Measurements from ENCODE around the gene FAM120A. TPM values are rescaled to one million over a fixed set of nuclear protein-coding genes. Genes with fewer than 3 reads are reported as not detected.

Gene FAM120A
- total RNA-seq, 1 experiment from 2014 or later, result 57.1 TPM

- DNase-seq (ENCODE audit: low read depth), result no peak
These were observed 127.4 kb downstream of the FAM120A start for GRCh38 chr9:93578844-93579243.

DNA sequence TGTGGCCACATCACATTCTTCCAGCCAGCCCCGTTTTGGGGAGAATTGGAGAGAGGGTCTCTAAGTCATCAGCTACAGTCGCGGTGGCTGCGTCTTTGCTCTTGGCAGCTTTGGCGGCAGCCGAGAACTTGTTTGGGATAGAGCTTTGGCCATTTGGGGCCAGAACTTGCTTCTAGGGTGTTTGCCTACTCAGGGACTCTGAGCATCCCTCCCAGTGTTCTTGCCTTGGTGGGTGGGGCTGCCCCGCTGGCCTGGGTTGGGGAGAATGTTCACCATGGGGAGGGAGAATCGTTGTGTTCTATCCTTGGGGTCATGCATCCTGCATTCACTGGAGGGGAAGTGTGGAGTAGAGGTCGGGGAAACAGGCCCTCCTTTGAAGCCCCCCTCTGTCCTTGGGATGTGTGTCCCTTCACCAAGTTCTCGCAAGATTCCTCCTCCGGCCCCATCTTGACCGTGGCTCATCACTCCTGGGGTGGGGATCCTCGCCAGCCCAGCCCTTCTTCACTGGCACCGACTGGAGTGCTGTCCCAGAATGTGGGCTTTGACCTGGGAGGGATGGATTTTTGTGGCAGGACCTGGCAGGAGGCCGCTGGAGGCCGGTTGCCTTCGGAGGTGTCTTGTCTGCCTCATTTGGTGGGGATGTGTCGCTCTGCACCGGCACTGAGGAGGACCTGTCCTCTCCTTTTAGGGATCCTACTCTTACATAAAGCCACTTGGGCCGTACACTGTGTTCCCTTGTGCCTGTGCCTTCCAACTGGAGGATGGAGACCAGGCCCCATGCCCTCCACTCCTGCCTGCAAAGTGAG, 128.4 kb downstream of the FAM120A start:
- no peak for DNase-seq (ENCODE audit: low read depth)

DNA sequence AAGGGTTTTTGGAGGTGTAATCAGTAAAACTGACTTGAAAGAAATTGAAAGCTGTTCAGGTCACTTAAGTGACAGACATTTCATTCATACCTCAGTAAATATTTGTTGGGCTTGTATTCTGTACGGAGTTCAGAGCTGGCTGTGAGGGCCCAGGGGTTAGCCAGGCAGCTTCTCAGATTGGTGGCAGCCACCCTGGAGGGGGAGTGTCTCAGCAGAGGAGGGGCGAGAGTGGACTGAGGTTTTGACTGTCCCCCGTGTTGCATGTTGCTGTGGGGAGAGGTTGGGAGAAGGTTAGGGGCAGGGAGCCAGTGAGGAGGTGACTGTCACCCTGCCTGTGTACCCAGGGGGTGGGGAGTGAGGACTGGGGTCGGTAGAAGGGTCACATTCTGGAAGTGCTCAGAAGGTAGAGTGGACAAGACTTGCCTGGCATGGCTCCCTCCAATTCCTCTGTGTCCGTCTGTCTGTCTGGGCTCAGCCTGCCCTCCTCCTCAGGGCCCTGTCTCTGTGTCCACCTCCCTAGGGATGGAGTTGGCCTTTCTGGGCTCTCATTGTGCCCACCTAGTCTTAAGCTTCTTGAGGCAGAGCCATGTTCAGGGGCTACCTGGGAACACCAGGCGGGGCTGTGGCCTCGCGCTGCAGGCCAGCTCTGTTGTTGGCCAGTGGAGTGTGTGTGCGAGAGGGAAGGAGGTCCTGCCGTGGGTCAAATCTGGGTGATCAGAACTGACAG, 129.3 kb downstream of the FAM120A start:
- DNase-seq (ENCODE audit: low read depth), result no peak

DNA sequence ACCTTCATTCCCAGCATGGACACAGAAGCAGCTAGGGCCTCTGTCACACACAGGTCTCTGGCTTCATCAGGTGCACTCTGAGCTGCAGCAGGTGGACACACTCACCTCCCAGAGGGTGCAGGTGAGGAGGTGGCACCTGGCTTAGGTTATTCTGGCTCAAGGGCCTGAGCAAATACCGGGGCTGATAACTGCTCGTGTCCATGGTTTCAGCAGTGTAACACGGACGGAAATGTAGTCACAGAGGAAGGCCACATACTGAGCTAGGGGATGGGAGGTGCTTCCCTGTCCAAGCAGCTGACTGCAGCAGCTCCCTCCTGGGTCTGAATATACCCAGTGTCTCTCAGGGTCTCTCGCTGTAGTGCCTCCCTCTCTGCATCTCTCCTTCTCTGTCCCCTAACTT, 130.6 kb downstream of the FAM120A start:
- no peak for DNase-seq (ENCODE audit: low read depth)

- DNase-seq (ENCODE audit: low read depth), result no peak
These were observed 131.1 kb downstream of the FAM120A start for GRCh38 chr9:93582550-93582949.

DNA sequence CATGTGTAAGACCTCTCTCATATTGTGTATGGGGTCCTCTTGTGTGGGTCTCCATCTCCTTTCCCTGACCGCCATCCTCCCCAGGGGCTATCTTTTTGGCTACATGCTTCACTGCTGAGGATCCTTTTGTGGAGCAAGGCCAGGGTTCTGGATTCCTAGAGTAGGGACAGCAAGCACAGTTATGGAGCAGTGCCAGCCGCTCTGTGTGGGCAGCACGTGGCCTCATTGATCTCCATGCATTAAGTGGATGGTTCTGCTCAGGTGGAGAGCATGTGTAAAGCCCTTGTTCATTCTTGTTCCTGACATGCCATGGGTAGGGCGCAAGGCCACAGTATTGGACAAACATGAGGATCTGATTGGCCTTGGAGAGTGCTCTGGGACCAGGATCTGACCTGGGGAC, 133.8 kb downstream of the FAM120A start:
- no peak for DNase-seq (ENCODE audit: low read depth)

- no peak for DNase-seq (ENCODE audit: low read depth)
These were observed 134.2 kb downstream of the FAM120A start for GRCh38 chr9:93585695-93586094.

DNA sequence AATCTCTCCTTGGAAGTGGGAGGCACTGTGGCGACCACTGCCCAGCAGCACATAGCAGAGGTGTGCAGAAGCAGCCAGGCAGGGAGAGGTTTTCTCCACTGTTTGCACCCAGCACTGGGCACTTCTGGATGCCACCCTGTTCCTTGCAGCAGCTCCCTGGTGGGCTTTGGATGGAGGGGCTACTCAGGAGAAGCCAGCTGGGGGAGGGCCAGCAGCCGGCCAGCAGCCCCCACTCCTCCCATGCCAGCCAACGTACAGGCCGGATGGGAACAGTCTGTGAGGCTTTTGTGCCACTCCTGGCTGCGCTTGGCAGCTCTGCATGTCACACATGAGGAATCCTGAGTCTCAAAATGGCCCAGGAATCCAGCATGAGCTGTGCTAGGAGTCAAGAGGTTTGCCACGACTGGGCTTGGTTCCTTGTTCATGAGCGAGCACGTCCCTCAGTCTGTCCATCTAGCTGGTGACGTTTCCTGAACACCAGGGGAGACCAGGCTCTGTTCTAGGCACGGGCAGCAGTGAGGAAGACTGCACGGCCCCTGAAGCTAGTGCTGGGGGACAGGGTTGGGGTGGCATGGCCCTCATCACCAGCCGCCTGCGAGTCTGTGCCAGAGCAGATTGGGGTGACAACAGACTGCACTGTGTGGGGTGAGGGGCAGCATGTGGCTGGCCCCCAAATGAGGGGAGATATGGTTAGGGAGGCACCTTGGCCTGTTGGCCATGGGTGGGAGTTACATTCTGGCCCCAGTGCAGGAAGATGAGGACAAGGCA, 135.0 kb downstream of the FAM120A start:
- DNase-seq (ENCODE audit: low read depth), result no peak

DNA sequence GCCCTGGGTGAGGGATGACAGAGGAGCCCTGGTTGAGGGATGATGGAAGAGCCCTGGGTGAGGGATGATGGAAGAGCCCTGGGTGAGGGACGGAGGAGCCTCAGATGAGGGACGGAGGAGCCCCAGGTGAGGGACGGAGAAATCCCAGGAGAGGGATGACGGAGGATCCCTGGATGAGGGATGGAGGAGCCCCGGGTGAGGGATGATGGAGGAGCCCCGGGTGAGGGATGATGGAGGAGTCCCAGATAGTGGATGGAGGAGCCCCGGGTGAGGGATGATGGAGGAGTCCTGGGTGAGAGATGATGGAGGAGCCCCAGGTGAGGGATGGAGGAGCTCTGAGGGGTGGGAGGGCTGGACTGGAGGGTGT, 135.8 kb downstream of the FAM120A start:
- no peak for DNase-seq (ENCODE audit: low read depth)

DNA sequence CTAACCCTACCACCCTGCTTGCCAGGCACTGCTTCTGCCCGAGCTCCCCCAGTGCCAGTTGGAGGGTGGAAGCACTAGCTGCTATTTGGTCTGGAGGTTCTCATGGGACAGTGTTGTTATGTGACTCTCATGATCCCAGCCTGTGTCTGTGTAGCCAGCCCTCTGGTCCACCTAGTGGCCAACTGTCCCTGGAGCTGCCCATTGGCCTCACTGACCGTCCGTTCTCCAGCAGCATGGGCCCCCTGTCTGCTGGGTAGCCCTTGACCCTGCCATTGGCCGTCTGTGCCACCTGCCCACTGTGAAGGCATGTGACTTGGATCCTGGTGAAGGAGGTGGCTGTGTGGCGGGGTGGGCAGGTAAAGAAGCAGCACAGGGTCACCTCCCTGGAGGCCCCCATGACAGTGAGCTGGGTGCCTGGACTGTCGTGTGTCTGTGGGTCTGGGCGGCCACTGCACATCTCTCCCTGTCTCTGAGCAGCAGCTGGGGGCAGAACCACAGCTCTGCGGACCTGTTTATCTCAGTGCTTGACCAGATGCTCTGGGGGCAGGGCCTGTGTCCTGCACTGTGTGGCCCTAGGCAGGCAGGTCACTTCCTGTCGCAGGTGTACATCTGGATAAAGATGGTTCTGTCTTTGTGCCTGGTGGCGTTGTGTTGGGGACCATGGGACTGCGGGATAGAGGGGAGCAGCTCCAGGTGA, 136.3 kb downstream of the FAM120A start:
- DNase-seq (ENCODE audit: low read depth), result no peak

- no peak for DNase-seq (ENCODE audit: low read depth)
These were observed 137.4 kb downstream of the FAM120A start for GRCh38 chr9:93588641-93589609.

- DNase-seq (ENCODE audit: low read depth), result no peak
These were observed 138.2 kb downstream of the FAM120A start for GRCh38 chr9:93589688-93590087.

- DNase-seq (ENCODE audit: low read depth), result no peak
These were observed 139.2 kb downstream of the FAM120A start for GRCh38 chr9:93590609-93591234.

- no peak for DNase-seq (ENCODE audit: low read depth)
These were observed 140.0 kb downstream of the FAM120A start for GRCh38 chr9:93591301-93592007.

DNA sequence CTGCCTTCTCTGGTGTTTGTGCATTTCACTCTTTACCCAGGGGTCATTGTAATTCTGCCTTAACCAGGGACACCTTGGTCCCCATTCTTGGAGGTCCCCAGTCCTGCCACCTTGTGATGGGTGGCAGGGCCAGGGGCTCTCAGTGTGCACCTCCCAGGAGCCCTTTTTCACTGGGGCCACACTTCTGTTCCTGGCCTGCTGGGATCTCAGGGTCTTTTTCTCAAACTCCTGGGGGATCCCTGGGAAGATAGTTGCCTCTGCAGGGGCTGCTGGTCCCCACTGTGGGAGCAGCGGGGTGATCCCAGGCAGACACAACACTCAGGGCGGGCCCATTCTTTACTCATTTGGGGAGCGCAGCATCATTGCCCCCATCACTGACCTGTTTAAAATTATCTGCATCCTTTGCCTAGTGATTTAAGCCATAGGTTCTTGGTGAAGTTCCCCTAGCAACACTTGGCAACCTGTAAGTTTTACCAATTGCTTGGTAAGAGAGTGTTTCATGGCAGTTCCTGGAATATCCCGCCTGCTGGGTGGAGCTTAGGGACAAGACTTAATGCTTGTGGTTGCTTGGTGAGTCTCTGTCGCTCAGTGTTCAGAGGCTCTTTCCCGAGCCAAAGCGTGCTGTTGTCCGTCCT, 140.6 kb downstream of the FAM120A start:
- DNase-seq (ENCODE audit: low read depth), result no peak

DNA sequence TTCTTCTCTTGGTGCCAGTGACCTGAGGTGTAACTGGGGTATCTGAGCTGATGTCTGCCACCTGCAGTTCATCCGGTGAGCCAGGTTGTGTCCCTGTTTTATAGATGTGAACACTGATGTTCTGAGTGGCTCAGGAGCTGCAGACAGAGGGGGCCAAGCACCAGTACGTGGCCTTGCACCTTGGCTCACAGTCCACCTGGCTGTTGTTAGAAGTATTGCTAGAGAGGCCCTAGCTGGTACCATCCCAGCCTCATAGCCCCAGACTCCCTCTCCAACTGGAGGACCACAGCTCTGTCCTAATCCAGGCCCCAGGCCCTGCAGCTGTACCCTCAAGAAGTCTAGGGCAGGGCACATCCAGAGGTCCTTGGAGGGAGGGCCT, 141.1 kb downstream of the FAM120A start:
- no peak for DNase-seq (ENCODE audit: low read depth)

DNA sequence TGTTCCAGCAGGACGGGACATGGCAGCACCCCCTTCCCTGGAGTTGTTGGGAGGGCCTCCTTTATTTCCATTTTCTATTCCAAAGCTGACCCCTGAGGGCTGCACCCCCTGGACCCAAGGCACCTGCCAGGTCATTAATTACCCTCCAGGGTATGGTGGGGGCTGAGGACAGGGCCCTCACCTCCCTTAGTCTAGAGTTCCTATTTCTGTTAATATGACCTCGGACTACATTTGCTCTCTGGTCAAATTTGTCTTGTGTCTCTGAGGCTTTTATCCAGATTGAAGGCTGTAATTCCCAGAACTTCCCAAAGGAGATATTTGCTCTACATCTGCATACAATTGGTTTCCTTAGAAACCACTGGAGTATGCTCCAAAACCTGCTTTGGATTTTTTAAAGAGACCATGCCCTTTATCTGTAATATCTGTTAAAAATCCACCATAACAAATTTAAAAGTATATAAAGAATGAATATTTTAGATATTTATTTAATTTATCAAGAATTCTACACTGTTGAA, 141.7 kb downstream of the FAM120A start:
- DNase-seq (ENCODE audit: low read depth), result no peak

DNA sequence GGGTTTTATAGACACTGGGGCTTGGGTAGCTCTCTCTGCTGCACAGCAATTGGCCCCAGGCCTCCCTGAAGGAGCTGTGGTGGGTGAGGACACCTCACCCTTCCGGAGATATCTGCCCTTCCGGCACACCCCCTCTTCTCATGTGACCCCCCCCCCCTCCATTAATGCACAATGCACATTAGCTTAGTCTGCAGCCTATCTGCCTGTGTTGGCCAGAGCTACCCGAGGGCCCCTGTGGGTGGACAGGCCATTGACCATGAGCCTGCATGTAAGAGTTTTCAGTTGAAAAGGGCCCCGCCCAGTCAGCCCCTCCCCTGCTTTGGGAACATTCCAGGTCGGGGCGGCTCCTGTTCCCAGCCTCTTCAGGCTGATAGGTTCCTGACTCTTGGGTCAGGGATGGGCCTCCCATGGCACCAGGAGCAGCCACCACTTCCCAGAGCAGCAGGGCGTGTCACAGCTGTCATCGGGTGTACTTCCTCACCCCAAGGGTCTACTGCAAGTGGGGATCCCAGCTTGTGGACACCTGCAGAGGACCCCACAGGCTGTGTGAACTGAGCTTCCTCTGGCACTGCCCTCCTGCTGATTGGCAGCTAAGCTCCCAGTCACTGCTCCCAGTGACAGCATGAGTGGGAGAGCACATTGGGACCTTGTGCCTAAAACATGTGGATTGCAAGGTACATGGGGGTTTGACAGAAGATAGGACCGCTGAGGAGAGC, 142.7 kb downstream of the FAM120A start:
- DNase-seq (ENCODE audit: low read depth), result no peak

Measured in RPMI7951 (cell line).